OCI-LY1 (cell line): ENCODE results near the gene DNAJC30.

Experiments used
- H2AFZ ChIP-seq: fragments of 200-600 bp; sonication (generic), shearing (Covaris generic); 2 replicates; pipeline ENCODE4 v1.6.0; 2014; ENCODE audit warnings: antibody characterized with exemption, mild to moderate bottlenecking, low read length
- H3F3A ChIP-seq: fragments of 200-600 bp; sonication (generic), shearing (Covaris generic); 2 replicates; pipeline ENCODE4 v1.6.0; 2014; ENCODE audit warnings: mild to moderate bottlenecking, antibody characterized with exemption, low read length, moderate library complexity; ENCODE audit not compliant: insufficient read depth
- H3K27ac ChIP-seq: fragments of 200-600 bp; sonication (generic); 2 replicates; pipeline ENCODE4 v1.5.1; 2014; ENCODE audit warnings: low read length, mixed run types, mild to moderate bottlenecking, low read depth; ENCODE audit not compliant: poor library complexity, severe bottlenecking
- H3K27me3 ChIP-seq: fragments of 200-600 bp; sonication (generic); 2 replicates; pipeline ENCODE4 v1.6.0; 2014; ENCODE audit warnings: antibody characterized with exemption, mild to moderate bottlenecking, low read length, moderate library complexity; ENCODE audit not compliant: insufficient read depth
- H3K36me3 ChIP-seq: fragments of 200-600 bp; sonication (generic); 2 replicates; pipeline ENCODE4 v1.6.1; 2014; ENCODE audit warnings: mild to moderate bottlenecking, antibody characterized with exemption, low read length, moderate library complexity, mixed read lengths; ENCODE audit not compliant: insufficient read depth
- H3K4me1 ChIP-seq: fragments of 200-600 bp; sonication (generic); 2 replicates; pipeline ENCODE4 v1.5.1; 2014; ENCODE audit warnings: mild to moderate bottlenecking, low read length, moderate library complexity; ENCODE audit not compliant: insufficient read depth, severe bottlenecking
- H3K4me2 ChIP-seq: fragments of 200-600 bp; sonication (generic), shearing (Covaris generic); 2 replicates; pipeline ENCODE4 v1.6.1; 2014; ENCODE audit warnings: low read length
- H3K4me3 ChIP-seq: fragments of 200-600 bp; sonication (generic); 2 replicates; pipeline ENCODE4 v1.5.1; 2014; ENCODE audit warnings: low read length, low read depth, mild to moderate bottlenecking, mixed read lengths; ENCODE audit not compliant: poor library complexity, severe bottlenecking
- H3K79me2 ChIP-seq: fragments of 200-600 bp; shearing (Covaris generic); 2 replicates; pipeline ENCODE4 v1.6.1; 2016; ENCODE audit warnings: mixed run types, low read length, mixed read lengths; ENCODE audit not compliant: insufficient read depth
- H3K9ac ChIP-seq: fragments of 200-600 bp; sonication (generic), shearing (Covaris generic); 2 replicates; pipeline ENCODE4 v1.6.1; 2014; ENCODE audit warnings: mild to moderate bottlenecking, low read length, mixed read lengths
- H3K9me2 ChIP-seq: fragments of 200-600 bp; sonication (generic), shearing (Covaris generic); 2 replicates; pipeline ENCODE4 v1.6.1; 2014; ENCODE audit warnings: low read depth, mild to moderate bottlenecking, low read length, mixed read lengths
- H3K9me3 ChIP-seq: fragments of 200-600 bp; shearing (Covaris generic); 2 replicates; pipeline ENCODE4 v1.6.1; 2014; ENCODE audit warnings: low read length, mixed read lengths
- H4K20me1 ChIP-seq: fragments of 200-600 bp; sonication (generic), shearing (Covaris generic); 2 replicates; pipeline ENCODE4 v1.6.0; 2016; ENCODE audit warnings: mild to moderate bottlenecking, low read length; ENCODE audit not compliant: insufficient read depth
- EZH2 ChIP-seq: fragments of 200-600 bp; sonication (generic), shearing (Covaris generic); IDR thresholded peaks from 2 replicates; pipeline ENCODE4 v1.8.0; 2017; ENCODE audit warnings: borderline replicate concordance, mixed run types, mild to moderate bottlenecking, antibody characterized with exemption, low read length, moderate library complexity, mixed read lengths
- TF ChIP-seq, protein P1 (sequence below): fragments of 200-600 bp; sonication (generic), shearing (Covaris generic); IDR thresholded peaks from 2 replicates; pipeline ENCODE4 v1.5.1; 2017; ENCODE audit warnings: mild to moderate bottlenecking, antibody characterized with exemption, low read length, moderate library complexity, mixed read lengths

Gene DNAJC30

DNA sequence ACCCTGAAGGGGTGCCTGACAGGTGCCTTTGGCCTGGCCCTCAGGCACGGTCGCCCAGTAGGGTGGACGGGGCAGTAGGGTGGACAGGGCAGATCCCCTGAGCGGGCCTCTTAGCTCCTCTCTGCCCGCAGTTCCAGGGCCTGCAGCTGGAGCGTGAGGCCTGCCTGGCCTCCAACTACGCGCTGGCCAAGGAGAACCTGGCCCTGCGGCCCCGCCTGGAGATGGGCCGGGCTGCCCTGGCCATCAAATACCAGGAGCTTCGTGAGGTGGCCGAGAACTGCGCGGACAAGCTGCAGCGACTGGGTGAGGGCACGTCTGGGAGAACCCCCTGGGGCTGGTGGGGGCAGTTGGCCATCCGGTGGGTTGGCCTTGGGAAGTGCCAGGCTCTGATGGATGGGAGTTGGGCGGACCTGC, 14.0 kb downstream of the DNAJC30 start:
- Histone ChIP-seq H3K4me3 (no peak overlapping the region), H3K4me1 (peaks cover 11% of the 10 kb centered on the region), H3K9me2 (no peaks in the 10 kb centered on the region), H3K79me2 (no peaks in the 10 kb centered on the region), H3K27ac (no peak overlapping the region), H3K27me3 (peaks cover under 1% of the 10 kb centered on the region; the same call in 1 of the 2 replicates), H3K36me3 (no peaks in the 10 kb centered on the region), H3K9me3 (no peaks in the 10 kb centered on the region), H4K20me1 (no peaks in the 10 kb centered on the region), H2AFZ (no peak overlapping the region), H3F3A (no peaks in the 10 kb centered on the region), H3K9ac (no peak overlapping the region), H3K4me2 (no peak overlapping the region)
- no peak for TF ChIP-seq EZH2
- TF ChIP-seq, protein P1, sequence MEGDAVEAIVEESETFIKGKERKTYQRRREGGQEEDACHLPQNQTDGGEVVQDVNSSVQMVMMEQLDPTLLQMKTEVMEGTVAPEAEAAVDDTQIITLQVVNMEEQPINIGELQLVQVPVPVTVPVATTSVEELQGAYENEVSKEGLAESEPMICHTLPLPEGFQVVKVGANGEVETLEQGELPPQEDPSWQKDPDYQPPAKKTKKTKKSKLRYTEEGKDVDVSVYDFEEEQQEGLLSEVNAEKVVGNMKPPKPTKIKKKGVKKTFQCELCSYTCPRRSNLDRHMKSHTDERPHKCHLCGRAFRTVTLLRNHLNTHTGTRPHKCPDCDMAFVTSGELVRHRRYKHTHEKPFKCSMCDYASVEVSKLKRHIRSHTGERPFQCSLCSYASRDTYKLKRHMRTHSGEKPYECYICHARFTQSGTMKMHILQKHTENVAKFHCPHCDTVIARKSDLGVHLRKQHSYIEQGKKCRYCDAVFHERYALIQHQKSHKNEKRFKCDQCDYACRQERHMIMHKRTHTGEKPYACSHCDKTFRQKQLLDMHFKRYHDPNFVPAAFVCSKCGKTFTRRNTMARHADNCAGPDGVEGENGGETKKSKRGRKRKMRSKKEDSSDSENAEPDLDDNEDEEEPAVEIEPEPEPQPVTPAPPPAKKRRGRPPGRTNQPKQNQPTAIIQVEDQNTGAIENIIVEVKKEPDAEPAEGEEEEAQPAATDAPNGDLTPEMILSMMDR = no peak

DNA sequence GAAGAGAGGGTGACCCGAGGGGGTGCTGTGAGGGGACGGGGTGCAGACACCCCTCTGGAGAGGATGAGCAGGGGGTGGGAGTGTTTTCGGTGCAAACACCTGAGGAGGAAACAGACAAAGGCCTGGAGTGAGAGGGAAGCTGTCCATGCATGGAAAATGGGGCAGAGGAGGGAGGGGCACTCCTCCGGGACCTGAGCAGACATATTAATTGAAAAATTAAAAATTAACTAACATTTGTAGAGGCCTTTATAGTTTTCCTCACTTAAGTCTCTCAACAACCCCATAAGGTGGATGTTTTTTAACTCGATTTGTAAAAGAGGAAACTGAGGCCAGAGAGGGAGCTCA, 14.4 kb downstream of the DNAJC30 start:
- peaks cover 11% of the 10 kb centered on the region for H3K4me1 ChIP-seq
- H3K27me3 ChIP-seq = no peaks in the 10 kb centered on the region; the same call in 1 of the 2 replicates
- TF ChIP-seq EZH2 = no peak
- TF ChIP-seq, protein P1 = no peak
- no peak overlapping the region for H2AFZ ChIP-seq
- H3F3A ChIP-seq = no peaks in the 10 kb centered on the region
- H3K4me2 ChIP-seq = peak overlapping the region; percentile 64; the same call in 1 of the 2 replicates
- no peak overlapping the region for H3K9ac ChIP-seq
- H3K9me3 ChIP-seq = no peaks in the 10 kb centered on the region
- peak overlapping the region; percentile 63 for H3K4me3 ChIP-seq
- H4K20me1 ChIP-seq = no peaks in the 10 kb centered on the region
- no peaks in the 10 kb centered on the region for H3K36me3 ChIP-seq
- no peaks in the 10 kb centered on the region for H3K9me2 ChIP-seq
- no peaks in the 10 kb centered on the region for H3K79me2 ChIP-seq
- no peak overlapping the region for H3K27ac ChIP-seq

DNA sequence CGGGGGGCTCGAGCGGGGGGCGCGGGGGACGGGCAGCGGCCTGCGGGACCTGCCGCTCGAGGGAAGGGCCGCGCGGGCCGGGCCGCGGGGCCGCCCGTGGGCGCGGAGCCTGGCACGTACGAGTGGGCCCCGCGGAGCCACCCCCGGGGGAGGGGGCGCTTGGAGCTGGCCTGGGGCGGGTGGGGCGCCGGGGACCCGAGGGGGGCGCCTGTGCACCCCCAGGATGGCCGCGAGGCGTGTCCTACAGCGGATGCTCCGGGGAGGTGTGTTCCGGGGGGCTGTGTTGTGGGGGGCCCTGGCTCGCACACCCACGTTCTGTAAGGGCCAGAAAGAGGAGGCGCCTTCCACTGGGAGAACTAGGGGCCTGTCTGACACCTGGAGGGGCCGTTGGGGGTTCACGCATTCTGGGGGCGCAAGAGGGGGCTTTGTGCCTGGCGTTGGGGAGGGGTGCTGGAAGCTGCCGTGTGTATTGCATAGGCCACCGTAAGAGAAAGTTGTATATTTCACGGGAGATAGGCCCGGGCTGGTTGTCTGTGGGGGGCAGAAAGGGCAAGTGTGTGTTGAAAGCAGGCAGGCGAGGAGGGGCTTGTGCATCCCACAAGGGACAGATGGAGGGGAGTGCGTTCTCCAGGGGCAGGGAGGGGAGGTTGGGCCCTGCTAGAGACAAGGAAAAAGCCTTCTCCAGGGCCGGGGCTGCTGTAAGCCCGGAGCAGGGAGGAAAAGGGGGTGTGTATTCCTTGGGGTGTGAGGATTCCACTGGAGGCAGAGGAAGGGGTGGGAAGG, 15.0 kb downstream of the DNAJC30 start:
- H4K20me1 ChIP-seq = no peaks in the 10 kb centered on the region
- H3K9ac ChIP-seq = peak overlapping the region; percentile 44; the same call in 1 of the 2 replicates
- H3K36me3 ChIP-seq = no peaks in the 10 kb centered on the region
- H3K27ac ChIP-seq = no peak overlapping the region
- TF ChIP-seq, protein P1 = no peak
- TF ChIP-seq EZH2 = no peak
- H3K9me2 ChIP-seq = no peaks in the 10 kb centered on the region
- H3K4me3 ChIP-seq = peak overlapping the region; percentile 63
- H3K9me3 ChIP-seq = peaks cover under 1% of the 10 kb centered on the region
- H3F3A ChIP-seq = no peaks in the 10 kb centered on the region
- H3K4me2 ChIP-seq = peak overlapping the region; percentile 64
- peaks cover under 1% of the 10 kb centered on the region; the same call in 1 of the 2 replicates for H3K27me3 ChIP-seq
- H2AFZ ChIP-seq = no peak overlapping the region
- H3K4me1 ChIP-seq = peaks cover 11% of the 10 kb centered on the region
- H3K79me2 ChIP-seq = no peaks in the 10 kb centered on the region
